ENCODE data around the gene WASF1. TPM values are rescaled to one million over a fixed set of nuclear protein-coding genes. Genes with fewer than 3 reads are reported as not detected.

WASF1 gene
- total and polyA plus RNA-seq, 4 donors = 1.9 to 4.6 (median 3.3) TPM

GRCh38 chr6:110054664-110055386, 124.6 kb downstream of the WASF1 start:
- no peak overlapping the region for H3K4me3 ChIP-seq
- H3K9ac ChIP-seq (ENCODE audit: insufficient read depth in 1 of 2, low read length in 2 of 2) = no peak overlapping the region
- ATAC-seq (ENCODE audit: insufficient read depth, low FRiP score) (no peak), DNase-seq (no peak)
- no peaks in the 10 kb centered on the region for H3K4me1 ChIP-seq (ENCODE audit: control insufficient read depth in 5 of 5, insufficient read depth in 5 of 5, low read length in 5 of 5)
- no peaks in the 10 kb centered on the region for H3K36me3 ChIP-seq (ENCODE audit: control insufficient read depth in 4 of 4, insufficient read depth in 4 of 4, low read length in 4 of 4)
- H3K27me3 ChIP-seq (ENCODE audit: control insufficient read depth in 3 of 3, insufficient read depth in 3 of 3, low read length in 2 of 3) = peaks cover 0 to 2% (median 0%) of the 10 kb centered on the region in 3 donors
- 86 to 88% methylated on average over 15 of the region's 15 CpGs for WGBS, 2 donors
- TF ChIP-seq CTCF (IDR thresholded peaks at IDR 0.05; ENCODE audit: control extremely low read depth, extremely low read depth) = no peak
- H3K9me3 ChIP-seq (ENCODE audit: control insufficient read depth in 4 of 4, insufficient read depth in 3 of 4, low read length in 3 of 4) = no peaks in the 10 kb centered on the region
- H3K27ac ChIP-seq (ENCODE audit: low read depth in 1 of 2, low read length in 1 of 2) = no peak overlapping the region

GRCh38 chr6:110053395-110054240, 125.9 kb downstream of the WASF1 start:
- ATAC-seq (ENCODE audit: insufficient read depth, low FRiP score) (no peak), DNase-seq (peak; percentile 51 to 82 (median 71))
- H3K4me1 ChIP-seq (ENCODE audit: control insufficient read depth in 5 of 5, insufficient read depth in 5 of 5, low read length in 5 of 5) = no peaks in the 10 kb centered on the region
- TF ChIP-seq CTCF (IDR thresholded peaks at IDR 0.05; ENCODE audit: control extremely low read depth, extremely low read depth) = peak; percentile 56
- WGBS, 2 donors = 19 to 24% methylated on average over 5 of the region's 5 CpGs
- no peaks in the 10 kb centered on the region for H3K36me3 ChIP-seq (ENCODE audit: control insufficient read depth in 4 of 4, insufficient read depth in 4 of 4, low read length in 4 of 4)
- H3K4me3 ChIP-seq = no peak overlapping the region
- no peaks in the 10 kb centered on the region for H3K27me3 ChIP-seq (ENCODE audit: control insufficient read depth in 3 of 3, insufficient read depth in 3 of 3, low read length in 2 of 3)
- no peak overlapping the region for H3K27ac ChIP-seq (ENCODE audit: low read depth in 1 of 2, low read length in 1 of 2)
- no peaks in the 10 kb centered on the region for H3K9me3 ChIP-seq (ENCODE audit: control insufficient read depth in 4 of 4, insufficient read depth in 3 of 4, low read length in 3 of 4)
- H3K9ac ChIP-seq (ENCODE audit: insufficient read depth in 1 of 2, low read length in 2 of 2) = no peak overlapping the region

- TF ChIP-seq CTCF (IDR thresholded peaks at IDR 0.05; ENCODE audit: control extremely low read depth, extremely low read depth) = no peak
- no peaks in the 10 kb centered on the region for H3K36me3 ChIP-seq (ENCODE audit: control insufficient read depth in 4 of 4, insufficient read depth in 4 of 4, low read length in 4 of 4)
- no peak overlapping the region for H3K9ac ChIP-seq (ENCODE audit: insufficient read depth in 1 of 2, low read length in 2 of 2)
- no peaks in the 10 kb centered on the region for H3K9me3 ChIP-seq (ENCODE audit: control insufficient read depth in 4 of 4, insufficient read depth in 3 of 4, low read length in 3 of 4)
- no peaks in the 10 kb centered on the region for H3K27me3 ChIP-seq (ENCODE audit: control insufficient read depth in 3 of 3, insufficient read depth in 3 of 3, low read length in 2 of 3)
- no peak overlapping the region for H3K27ac ChIP-seq (ENCODE audit: low read depth in 1 of 2, low read length in 1 of 2)
- H3K4me1 ChIP-seq (ENCODE audit: control insufficient read depth in 5 of 5, insufficient read depth in 5 of 5, low read length in 5 of 5) = no peaks in the 10 kb centered on the region
- H3K4me3 ChIP-seq = no peak overlapping the region
- WGBS, 2 donors = 93 to 94% methylated on average over 3 of the region's 3 CpGs
- no peak for DNase-seq
- no peak for ATAC-seq (ENCODE audit: insufficient read depth, low FRiP score)
Observed at GRCh38 chr6:110050440-110050813, 129.0 kb downstream of the WASF1 start.

Other genes starting within 250 kb of the WASF1 start
- gene GPR6, start 201.4 kb downstream of the WASF1 start, total RNA-seq = not detected
- not detected for gene GPR6, start 201.4 kb downstream of the WASF1 start, polyA plus RNA-seq
- gene CDC40, start 757 bp upstream of the WASF1 start, total RNA-seq = 10 to 100 TPM; 18.2 to 25.3 TPM
- gene CDC40, start 757 bp upstream of the WASF1 start, polyA plus RNA-seq = 10 to 100 TPM in 1 of 2 donors, 1 to 10 TPM in 1; 5.5 to 12.9 TPM
- 1 to 10 TPM; 2.0 to 3.7 TPM for gene METTL24, start 178.7 kb upstream of the WASF1 start, total RNA-seq
- gene METTL24, start 178.7 kb upstream of the WASF1 start, polyA plus RNA-seq = under 1 TPM in 1 of 2 donors, not detected in 1; 0.73 TPM
- gene DDO, start 235.9 kb upstream of the WASF1 start, total RNA-seq = 1 to 10 TPM; 1.8 to 3.1 TPM
- 1 to 10 TPM in 1 of 2 donors, under 1 TPM in 1; 0.79 to 2.2 TPM for gene DDO, start 235.9 kb upstream of the WASF1 start, polyA plus RNA-seq